Measurements from ENCODE around the gene TDP2.
"Not testable (repeated sequence)": the region's sequence is repeated elsewhere in the genome, so short reads cannot be mapped to it uniquely, and the experiment has no call there.

TDP2 gene

DNA sequence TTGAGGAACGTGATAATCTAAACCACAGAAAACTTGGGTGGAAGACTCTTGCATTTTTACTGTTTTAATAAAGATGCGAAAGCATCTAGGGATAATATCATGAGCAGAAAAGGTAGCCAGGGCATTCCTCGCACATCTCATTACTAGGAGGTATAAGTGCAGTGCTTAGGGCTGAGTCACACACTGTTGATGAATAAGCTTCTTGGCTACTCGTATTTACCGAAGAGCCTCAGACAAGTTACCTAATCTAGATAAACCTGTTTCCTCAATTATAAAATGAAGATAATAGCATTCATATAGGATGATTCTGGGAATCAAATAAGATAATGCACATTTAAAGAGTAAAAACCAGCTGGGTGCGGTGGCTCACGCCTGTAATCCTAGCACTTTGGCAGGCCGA lies 19.9 kb downstream of the TDP2 start:
- no peak for DNase-seq (ENCODE audit: low read depth)

GRCh38 chr6:24644377-24644776 lies 22.3 kb downstream of the TDP2 start:
- no peak for DNase-seq (ENCODE audit: low read depth)

GRCh38 chr6:24643920-24644319 lies 22.8 kb downstream of the TDP2 start:
- no peak for DNase-seq (ENCODE audit: low read depth)

GRCh38 chr6:24642061-24642460 lies 24.6 kb downstream of the TDP2 start:
- DNase-seq (ENCODE audit: low read depth): no peak

DNA sequence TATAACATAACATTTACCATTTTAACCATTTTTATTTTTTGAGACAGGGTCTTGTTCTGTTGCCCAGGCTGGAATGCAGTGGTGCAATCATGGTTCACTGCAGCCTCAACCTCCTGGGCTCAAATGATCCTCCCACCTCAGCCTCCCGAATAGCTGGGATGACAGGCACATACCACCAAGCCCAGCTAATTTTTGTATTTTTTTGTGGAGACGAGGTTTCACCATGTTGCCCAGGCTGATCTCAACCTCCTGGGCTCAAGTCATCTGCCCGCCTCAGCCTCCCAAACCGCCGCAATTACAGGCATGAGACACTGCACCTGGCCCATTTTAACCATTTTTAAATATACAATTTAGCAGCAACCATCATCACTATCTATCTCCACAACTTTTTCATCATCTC lies 26.1 kb downstream of the TDP2 start:
- DNase-seq (ENCODE audit: low read depth): not testable (repeated sequence)

DNA sequence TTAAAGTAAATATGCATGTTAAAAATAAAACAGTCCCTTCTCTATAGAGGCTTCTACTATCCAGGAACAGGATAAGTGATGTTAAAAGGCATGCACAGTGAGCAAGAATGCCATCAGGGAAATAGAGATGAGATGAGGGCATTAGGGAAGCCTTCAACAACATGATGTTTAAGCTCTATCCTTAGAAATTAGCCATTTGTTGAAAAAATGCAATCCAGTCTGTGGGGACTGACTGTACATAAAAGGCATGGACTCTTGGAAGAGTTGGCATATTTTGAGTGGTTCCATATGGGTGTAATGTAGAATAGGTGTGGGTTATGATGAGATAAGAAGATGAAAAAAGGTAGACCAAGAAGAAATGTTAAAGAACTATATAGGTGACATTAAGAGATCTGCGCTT lies 26.5 kb downstream of the TDP2 start:
- no peak for DNase-seq (ENCODE audit: low read depth)

DNA sequence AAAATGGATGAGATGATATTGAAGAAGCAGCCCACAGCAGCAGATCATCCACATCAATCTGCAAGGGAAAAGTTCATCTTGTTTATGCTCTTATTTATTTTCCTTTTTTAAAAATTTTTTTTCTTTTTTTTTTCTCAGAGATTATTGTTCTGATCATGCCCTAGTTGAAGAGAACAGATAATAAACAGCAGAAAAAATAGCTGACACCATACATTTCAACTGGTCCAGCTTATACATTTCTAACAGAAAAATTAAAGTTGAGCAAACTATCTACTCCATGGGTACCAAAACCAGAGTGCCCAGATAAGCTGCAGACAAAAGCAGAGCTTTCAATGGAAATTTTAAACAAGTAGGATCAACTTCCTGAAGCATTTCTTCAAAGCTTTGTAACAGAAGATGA lies 30.0 kb downstream of the TDP2 start:
- no peak for DNase-seq (ENCODE audit: low read depth)

DNA sequence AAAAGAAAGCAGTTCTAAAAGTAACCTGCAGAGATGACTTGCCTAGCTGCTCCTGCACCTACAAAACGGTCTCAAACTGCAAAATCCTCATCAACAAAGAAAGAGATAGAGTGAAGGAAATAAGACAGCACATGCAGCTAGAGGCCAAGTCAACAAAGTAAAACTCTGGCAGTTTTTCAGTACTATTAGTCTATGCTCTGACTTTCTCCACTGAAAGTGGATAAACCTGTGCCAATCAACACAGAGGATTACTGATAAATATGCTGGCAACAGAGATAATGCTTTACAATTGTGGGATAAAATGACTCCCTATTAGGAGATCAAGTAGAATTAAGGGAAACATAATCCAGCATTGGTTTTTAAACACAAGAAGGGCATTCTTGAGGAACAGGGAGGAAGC lies 34.1 kb downstream of the TDP2 start:
- no peak for DNase-seq (ENCODE audit: low read depth)

- DNase-seq (ENCODE audit: low read depth): no peak
These were observed 35.0 kb downstream of the TDP2 start for GRCh38 chr6:24631671-24632070.

GRCh38 chr6:24630856-24631505 lies 35.7 kb downstream of the TDP2 start:
- DNase-seq (ENCODE audit: low read depth): no peak

DNA sequence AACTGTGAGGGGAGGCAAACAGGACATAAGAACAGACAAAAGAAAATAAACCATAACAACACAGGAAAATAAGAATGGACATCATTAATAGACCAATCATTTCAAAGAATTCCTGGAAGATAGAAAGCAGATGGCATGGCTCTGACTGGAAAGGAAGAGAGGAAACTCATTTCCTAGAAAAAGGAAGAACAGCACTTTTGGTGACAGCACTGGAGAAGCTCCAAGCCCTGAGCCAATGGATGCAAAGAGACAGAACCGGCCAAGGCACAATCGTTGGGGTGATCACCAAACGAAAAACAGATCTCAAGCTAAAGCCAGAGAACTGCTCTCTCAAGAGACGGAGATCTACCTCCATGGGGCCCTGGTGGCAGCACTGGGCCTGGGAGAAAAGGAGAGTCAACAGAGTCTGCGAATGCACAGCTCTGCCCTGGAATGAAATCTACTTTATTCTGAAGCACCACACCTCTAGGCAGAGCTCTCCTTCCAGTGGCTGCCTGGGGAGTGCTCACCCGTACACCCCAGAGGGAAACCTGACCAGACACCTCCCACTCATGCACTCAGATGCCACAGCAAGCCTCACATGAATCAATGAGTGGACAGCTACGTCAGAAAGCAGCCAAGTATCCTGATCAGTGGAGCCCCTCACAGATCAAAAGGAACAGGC lies 44.9 kb downstream of the TDP2 start:
- DNase-seq (ENCODE audit: low read depth): no peak

DNA sequence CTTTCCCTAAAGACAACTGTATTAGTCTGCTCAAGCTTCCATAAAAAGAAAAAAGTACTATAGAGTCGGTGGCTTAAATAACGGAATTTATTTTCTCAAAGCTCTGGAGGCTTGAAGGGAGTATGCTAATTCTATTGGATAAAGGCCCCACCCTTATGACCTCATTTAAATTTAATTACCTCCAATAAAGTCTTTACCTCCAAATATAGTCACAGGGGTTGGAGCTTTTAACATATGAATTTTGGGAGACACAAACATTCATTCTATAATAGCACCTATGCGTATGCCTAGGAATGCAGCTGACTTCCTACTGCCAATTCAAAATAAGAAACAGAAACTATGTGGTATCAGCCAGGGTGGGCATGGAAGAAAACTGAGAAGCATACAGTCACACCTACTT lies 46.1 kb downstream of the TDP2 start:
- no peak for DNase-seq (ENCODE audit: low read depth)

DNA sequence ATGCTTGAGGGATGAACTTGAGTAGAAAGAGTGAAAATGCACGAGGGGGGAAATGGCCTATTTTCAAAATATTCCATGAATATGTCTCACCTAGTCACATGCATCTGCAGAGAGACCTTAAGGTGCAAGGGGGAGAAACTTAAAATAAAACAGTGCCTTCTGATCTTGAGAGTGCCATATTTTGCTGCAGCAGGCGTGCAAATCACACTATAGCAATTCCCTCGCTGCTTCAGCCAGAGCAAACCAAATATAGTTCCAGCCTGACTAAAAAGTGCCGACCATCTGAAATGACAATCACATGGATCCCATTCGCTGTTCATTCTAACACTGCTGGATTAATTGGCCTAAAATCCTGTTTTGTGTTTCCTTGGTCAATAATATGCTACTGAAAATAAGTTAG lies 47.0 kb downstream of the TDP2 start:
- DNase-seq (ENCODE audit: low read depth): no peak

DNA sequence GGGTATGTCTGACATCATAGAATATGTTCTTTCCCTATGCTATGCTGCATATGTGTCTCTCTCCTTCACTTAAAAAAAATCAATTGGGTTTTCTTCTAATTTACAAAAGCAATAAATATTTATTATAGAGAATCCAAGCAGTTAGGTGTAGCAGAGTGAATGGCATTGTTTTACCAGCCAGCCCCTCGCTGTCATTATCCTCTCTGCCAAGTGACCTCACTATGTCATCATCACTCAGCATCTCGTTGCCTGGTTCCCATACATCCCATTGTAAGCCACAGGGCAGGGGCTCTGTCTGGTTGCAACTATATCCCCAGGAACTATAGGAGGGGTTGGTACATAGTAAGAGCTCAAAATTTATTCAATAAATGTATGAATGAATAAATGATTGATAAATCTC lies 52.1 kb downstream of the TDP2 start:
- no peak for DNase-seq (ENCODE audit: low read depth)

DNA sequence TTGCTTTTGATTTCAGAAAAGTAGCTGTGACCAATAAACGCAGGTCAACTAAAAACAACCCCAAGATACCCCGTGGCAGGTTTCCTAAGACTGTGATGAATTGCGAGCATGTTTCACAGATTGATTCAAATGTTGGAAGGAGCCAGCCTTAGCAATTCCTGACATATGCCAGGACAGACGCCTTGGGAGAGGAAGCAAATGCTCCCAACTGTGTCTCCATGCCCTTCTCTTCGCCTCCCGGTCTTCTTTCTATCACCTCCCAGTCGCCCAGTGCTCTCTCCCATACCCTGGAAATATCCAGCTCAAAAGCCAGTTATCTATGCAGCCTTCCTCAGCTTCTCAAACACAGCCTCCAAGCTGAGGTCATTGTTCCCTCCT lies 52.7 kb downstream of the TDP2 start:
- no peak for DNase-seq (ENCODE audit: low read depth)

- DNase-seq (ENCODE audit: low read depth): no peak
These were observed 53.2 kb downstream of the TDP2 start for GRCh38 chr6:24613361-24614042.

DNA sequence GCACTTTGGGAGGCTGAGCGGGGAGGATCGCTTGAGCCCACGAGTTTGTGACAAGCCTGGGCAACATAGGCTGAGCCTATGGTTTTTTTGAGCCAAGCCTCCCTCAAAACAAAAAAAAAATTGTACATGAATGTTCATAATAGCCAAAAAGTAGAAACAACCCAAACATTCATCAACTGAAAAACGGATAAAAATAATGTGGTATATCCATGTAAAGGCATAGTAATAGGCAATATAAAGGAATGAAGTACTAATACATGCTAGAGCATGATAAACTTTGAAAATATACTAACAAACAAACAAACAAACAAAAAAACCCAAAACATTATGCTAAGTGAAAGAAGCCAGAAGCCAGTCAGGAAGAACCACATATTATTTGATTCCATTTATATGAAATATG lies 56.0 kb downstream of the TDP2 start:
- no peak for DNase-seq (ENCODE audit: low read depth)

DNA sequence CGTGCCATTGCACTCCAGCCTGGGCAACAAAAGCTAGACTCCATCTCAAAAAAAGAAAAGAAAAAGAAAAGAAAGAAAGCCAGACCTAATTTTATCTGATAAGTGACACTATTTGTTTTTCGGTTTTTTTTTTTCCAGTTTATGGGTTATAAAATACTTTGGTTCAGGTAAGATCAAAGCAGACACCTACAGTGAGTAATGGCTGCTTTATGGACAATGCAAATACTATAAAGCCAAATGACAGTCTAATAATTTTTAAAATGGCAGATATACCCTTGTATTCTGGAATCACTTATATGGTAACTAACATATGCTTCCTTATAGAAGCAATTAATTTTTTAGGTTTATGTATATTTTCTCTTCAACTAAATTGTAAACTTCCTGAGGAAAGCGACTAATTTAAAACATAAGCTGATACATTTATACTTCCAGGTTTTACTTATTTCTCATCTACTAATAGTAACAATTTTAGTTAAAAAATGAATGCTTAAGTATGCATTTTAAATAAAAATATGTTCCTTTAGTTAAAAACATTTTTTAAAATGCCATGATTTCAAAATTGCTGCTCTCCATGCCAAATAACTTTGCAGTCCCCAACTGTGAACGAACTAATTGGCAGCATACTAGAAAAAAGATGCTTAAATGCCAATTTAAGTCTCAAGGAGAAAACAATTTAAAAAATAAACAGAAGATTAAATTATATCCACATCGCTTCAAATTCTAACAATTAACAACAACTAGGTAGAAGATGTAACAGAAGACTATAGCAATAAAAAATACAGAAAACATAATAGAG lies 59.2 kb downstream of the TDP2 start:
- no peak for DNase-seq (ENCODE audit: low read depth)

DNA sequence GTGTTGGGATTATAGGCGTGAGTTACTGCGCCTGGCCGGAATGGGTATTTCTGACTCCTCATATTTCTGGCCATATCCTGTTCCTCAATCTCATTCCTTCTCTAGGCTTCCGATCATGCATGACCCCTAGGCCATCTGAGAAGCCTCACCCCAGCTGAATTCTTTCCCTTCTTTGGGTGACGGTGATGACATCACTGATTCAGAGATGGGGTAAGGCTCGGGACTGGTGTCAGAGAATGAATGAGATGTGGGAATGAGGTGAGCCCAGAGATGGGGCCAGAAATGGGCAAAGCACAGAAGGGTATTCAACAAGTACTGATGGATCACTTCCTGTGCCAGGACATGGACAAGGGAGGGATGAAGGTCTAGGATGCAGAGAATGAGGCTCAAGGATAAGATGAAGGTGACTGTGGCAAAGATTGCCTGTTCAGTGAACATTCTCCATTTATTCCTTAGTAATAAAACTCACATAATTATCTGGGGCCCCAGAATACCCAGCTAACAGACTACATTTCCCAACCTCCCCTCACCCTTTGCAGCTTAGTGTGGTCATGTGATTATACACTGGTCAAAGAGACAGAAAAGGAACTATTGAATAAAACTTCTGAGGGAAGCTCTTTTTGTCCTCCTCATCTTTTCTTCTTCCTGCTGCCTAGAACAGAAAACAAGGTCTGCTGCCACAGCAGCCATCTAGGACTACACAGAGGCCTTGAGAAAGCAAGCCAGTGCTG lies 60.3 kb downstream of the TDP2 start:
- no peak for DNase-seq (ENCODE audit: low read depth)

- no peak for DNase-seq (ENCODE audit: low read depth)
These were observed 63.5 kb downstream of the TDP2 start for GRCh38 chr6:24603241-24603640.

GRCh38 chr6:24600903-24601302 lies 65.8 kb downstream of the TDP2 start:
- DNase-seq (ENCODE audit: low read depth): no peak
